ENCODE results near the gene MS4A10.
"Not testable (repeated sequence)": the region's sequence is repeated elsewhere in the genome, so short reads cannot be mapped to it uniquely, and the experiment has no call there.

MS4A10 gene

GRCh38 chr11:60809249-60809648 is 24.1 kb downstream of the MS4A10 start:
- Histone ChIP-seq H3K9me3 (ENCODE audit: control insufficient read depth, insufficient read depth, low read length) (peaks cover 4% of the 10 kb centered on the region; the same call in 1 of the 2 replicates), H3K4me3 (ENCODE audit: low read depth, low read length) (no peak overlapping the region), H3K9ac (ENCODE audit: low read depth, low read length) (no peak overlapping the region), H3K4me1 (ENCODE audit: control insufficient read depth, insufficient read depth, low read length) (no peaks in the 10 kb centered on the region), H3K36me3 (ENCODE audit: control insufficient read depth, insufficient read depth, low read length) (no peaks in the 10 kb centered on the region), H3K27ac (ENCODE audit: low read depth, low read length) (no peak overlapping the region), H3K27me3 (ENCODE audit: control insufficient read depth, insufficient read depth, low read length) (no peaks in the 10 kb centered on the region)

GRCh38 chr11:60809691-60810090 is 24.6 kb downstream of the MS4A10 start:
- Histone ChIP-seq H3K9me3 (ENCODE audit: control insufficient read depth, insufficient read depth, low read length) (peaks cover 4% of the 10 kb centered on the region; the same call in 1 of the 2 replicates), H3K4me3 (ENCODE audit: low read depth, low read length) (no peak overlapping the region), H3K27ac (ENCODE audit: low read depth, low read length) (no peak overlapping the region), H3K36me3 (ENCODE audit: control insufficient read depth, insufficient read depth, low read length) (no peaks in the 10 kb centered on the region), H3K9ac (ENCODE audit: low read depth, low read length) (no peak overlapping the region), H3K27me3 (ENCODE audit: control insufficient read depth, insufficient read depth, low read length) (no peaks in the 10 kb centered on the region), H3K4me1 (ENCODE audit: control insufficient read depth, insufficient read depth, low read length) (no peaks in the 10 kb centered on the region)

- Histone ChIP-seq H3K4me3 (ENCODE audit: low read depth, low read length) (no peak overlapping the region), H3K9ac (ENCODE audit: low read depth, low read length) (no peak overlapping the region), H3K36me3 (ENCODE audit: control insufficient read depth, insufficient read depth, low read length) (no peaks in the 10 kb centered on the region), H3K27ac (ENCODE audit: low read depth, low read length) (no peak overlapping the region), H3K27me3 (ENCODE audit: control insufficient read depth, insufficient read depth, low read length) (no peaks in the 10 kb centered on the region), H3K9me3 (ENCODE audit: control insufficient read depth, insufficient read depth, low read length) (peaks cover 4% of the 10 kb centered on the region; the same call in 1 of the 2 replicates), H3K4me1 (ENCODE audit: control insufficient read depth, insufficient read depth, low read length) (no peaks in the 10 kb centered on the region)
Measured at GRCh38 chr11:60810151-60810550, 25.0 kb downstream of the MS4A10 start.

GRCh38 chr11:60810569-60810968 is 25.4 kb downstream of the MS4A10 start:
- Histone ChIP-seq H3K4me1 (ENCODE audit: control insufficient read depth, insufficient read depth, low read length) (no peaks in the 10 kb centered on the region), H3K36me3 (ENCODE audit: control insufficient read depth, insufficient read depth, low read length) (no peaks in the 10 kb centered on the region), H3K27ac (ENCODE audit: low read depth, low read length) (no peak overlapping the region), H3K4me3 (ENCODE audit: low read depth, low read length) (no peak overlapping the region), H3K27me3 (ENCODE audit: control insufficient read depth, insufficient read depth, low read length) (no peaks in the 10 kb centered on the region), H3K9ac (ENCODE audit: low read depth, low read length) (no peak overlapping the region), H3K9me3 (ENCODE audit: control insufficient read depth, insufficient read depth, low read length) (peaks cover 4% of the 10 kb centered on the region; the same call in 1 of the 2 replicates)

- Histone ChIP-seq H3K27ac (ENCODE audit: low read depth, low read length) (no peak overlapping the region), H3K4me1 (ENCODE audit: control insufficient read depth, insufficient read depth, low read length) (no peaks in the 10 kb centered on the region), H3K4me3 (ENCODE audit: low read depth, low read length) (no peak overlapping the region), H3K27me3 (ENCODE audit: control insufficient read depth, insufficient read depth, low read length) (no peaks in the 10 kb centered on the region), H3K9ac (ENCODE audit: low read depth, low read length) (no peak overlapping the region), H3K9me3 (ENCODE audit: control insufficient read depth, insufficient read depth, low read length) (peaks cover 7% of the 10 kb centered on the region), H3K36me3 (ENCODE audit: control insufficient read depth, insufficient read depth, low read length) (no peaks in the 10 kb centered on the region)
Measured at GRCh38 chr11:60813324-60813723, 28.2 kb downstream of the MS4A10 start.

- H3K9ac ChIP-seq (ENCODE audit: low read depth, low read length) = no peak overlapping the region
- no peaks in the 10 kb centered on the region for H3K4me1 ChIP-seq (ENCODE audit: control insufficient read depth, insufficient read depth, low read length)
- no peak overlapping the region for H3K4me3 ChIP-seq (ENCODE audit: low read depth, low read length)
- no peaks in the 10 kb centered on the region for H3K36me3 ChIP-seq (ENCODE audit: control insufficient read depth, insufficient read depth, low read length)
- H3K27ac ChIP-seq (ENCODE audit: low read depth, low read length) = no peak overlapping the region
- no peaks in the 10 kb centered on the region for H3K27me3 ChIP-seq (ENCODE audit: control insufficient read depth, insufficient read depth, low read length)
- H3K9me3 ChIP-seq (ENCODE audit: control insufficient read depth, insufficient read depth, low read length) = peaks cover 7% of the 10 kb centered on the region
Measured at GRCh38 chr11:60814112-60814511, 29.0 kb downstream of the MS4A10 start.

GRCh38 chr11:60816590-60817157 is 31.5 kb downstream of the MS4A10 start:
- Histone ChIP-seq H3K4me1 (ENCODE audit: control insufficient read depth, insufficient read depth, low read length) (no peaks in the 10 kb centered on the region), H3K36me3 (ENCODE audit: control insufficient read depth, insufficient read depth, low read length) (no peaks in the 10 kb centered on the region), H3K9me3 (ENCODE audit: control insufficient read depth, insufficient read depth, low read length) (peaks cover 7% of the 10 kb centered on the region), H3K27ac (ENCODE audit: low read depth, low read length) (no peak overlapping the region), H3K4me3 (ENCODE audit: low read depth, low read length) (no peak overlapping the region), H3K27me3 (ENCODE audit: control insufficient read depth, insufficient read depth, low read length) (no peaks in the 10 kb centered on the region), H3K9ac (ENCODE audit: low read depth, low read length) (no peak overlapping the region)

GRCh38 chr11:60818057-60818456 is 32.9 kb downstream of the MS4A10 start:
- no peaks in the 10 kb centered on the region for H3K27me3 ChIP-seq (ENCODE audit: control insufficient read depth, insufficient read depth, low read length)
- H3K9me3 ChIP-seq (ENCODE audit: control insufficient read depth, insufficient read depth, low read length) = peaks cover 7% of the 10 kb centered on the region
- no peak overlapping the region for H3K9ac ChIP-seq (ENCODE audit: low read depth, low read length)
- no peak overlapping the region for H3K4me3 ChIP-seq (ENCODE audit: low read depth, low read length)
- H3K36me3 ChIP-seq (ENCODE audit: control insufficient read depth, insufficient read depth, low read length) = no peaks in the 10 kb centered on the region
- no peaks in the 10 kb centered on the region for H3K4me1 ChIP-seq (ENCODE audit: control insufficient read depth, insufficient read depth, low read length)
- H3K27ac ChIP-seq (ENCODE audit: low read depth, low read length) = no peak overlapping the region

- Histone ChIP-seq H3K9me3 (ENCODE audit: control insufficient read depth, insufficient read depth, low read length) (no peaks in the 10 kb centered on the region; the same call in none of the 2 replicates), H3K27me3 (ENCODE audit: control insufficient read depth, insufficient read depth, low read length) (no peaks in the 10 kb centered on the region), H3K9ac (ENCODE audit: low read depth, low read length) (no peak overlapping the region), H3K4me3 (ENCODE audit: low read depth, low read length) (no peak overlapping the region), H3K4me1 (ENCODE audit: control insufficient read depth, insufficient read depth, low read length) (no peaks in the 10 kb centered on the region), H3K36me3 (ENCODE audit: control insufficient read depth, insufficient read depth, low read length) (no peaks in the 10 kb centered on the region), H3K27ac (ENCODE audit: low read depth, low read length) (no peak overlapping the region)
Measured at GRCh38 chr11:60821827-60822599, 36.9 kb downstream of the MS4A10 start.

- not testable (repeated sequence) for H3K4me3 ChIP-seq (ENCODE audit: low read depth, low read length); H3K4me1 ChIP-seq (ENCODE audit: control insufficient read depth, insufficient read depth, low read length); H3K27me3 ChIP-seq (ENCODE audit: control insufficient read depth, insufficient read depth, low read length); H3K9ac ChIP-seq (ENCODE audit: low read depth, low read length); H3K9me3 ChIP-seq (ENCODE audit: control insufficient read depth, insufficient read depth, low read length); H3K27ac ChIP-seq (ENCODE audit: low read depth, low read length); H3K36me3 ChIP-seq (ENCODE audit: control insufficient read depth, insufficient read depth, low read length)
Measured at GRCh38 chr11:60823745-60824306, 38.7 kb downstream of the MS4A10 start.

GRCh38 chr11:60825118-60825517 is 40.0 kb downstream of the MS4A10 start:
- Histone ChIP-seq H3K27ac (ENCODE audit: low read depth, low read length) (no peak overlapping the region), H3K9me3 (ENCODE audit: control insufficient read depth, insufficient read depth, low read length) (no peaks in the 10 kb centered on the region), H3K27me3 (ENCODE audit: control insufficient read depth, insufficient read depth, low read length) (no peaks in the 10 kb centered on the region), H3K9ac (ENCODE audit: low read depth, low read length) (no peak overlapping the region), H3K36me3 (ENCODE audit: control insufficient read depth, insufficient read depth, low read length) (no peaks in the 10 kb centered on the region), H3K4me1 (ENCODE audit: control insufficient read depth, insufficient read depth, low read length) (no peaks in the 10 kb centered on the region), H3K4me3 (ENCODE audit: low read depth, low read length) (no peak overlapping the region)
